Activated CD8-positive, alpha-beta T cell treated with anti-CD3 and anti-CD28 coated beads for 36 hours (primary cell): Measurements from ENCODE around the gene GNAL. TPM values are rescaled to one million over a fixed set of nuclear protein-coding genes. Genes with fewer than 3 reads are reported as not detected.

Experiments
- ATAC-seq: fragments of 200-7000 bp; cut with Tn5 transposase; one replicate; pipeline ENCODE4 v1.10.0; 2021; ENCODE audit warnings: mild to moderate bottlenecking, moderate library complexity
- CTCF ChIA-PET: fragments of 350-600 bp; sonication (Branson Sonifier 250); formaldehyde crosslinking; loops from one replicate; lab custom pipeline; 2021; ENCODE audit warnings: antibody characterized with exemption; lab: Charles Lee
- POLR2A ChIA-PET: fragments of 350-600 bp; sonication (Branson Sonifier 250); formaldehyde crosslinking; loops from one replicate; lab custom pipeline; 2021; ENCODE audit warnings: antibody characterized with exemption; lab: Charles Lee
- DNase-seq: peaks from one replicate; pipeline ENCODE4 v3.0.0-alpha.2; 2020
- H3K27ac Mint-ChIP-seq: one replicate; pipeline ENCODE4 v1.8.0; 2021; ENCODE audit warnings: mild to moderate bottlenecking, mixed read lengths
- H3K27me3 Mint-ChIP-seq: one replicate; pipeline ENCODE4 v1.8.0; 2021; ENCODE audit warnings: mixed read lengths
- H3K36me3 Mint-ChIP-seq: one replicate; pipeline ENCODE4 v1.8.0; 2021; ENCODE audit warnings: low read depth, mixed read lengths
- H3K4me1 Mint-ChIP-seq: one replicate; pipeline ENCODE4 v1.8.0; 2021; ENCODE audit warnings: low read depth, mixed read lengths
- H3K4me3 Mint-ChIP-seq: one replicate; pipeline ENCODE4 v1.8.0; 2021; ENCODE audit warnings: mild to moderate bottlenecking, moderate library complexity, mixed read lengths
- H3K9me3 Mint-ChIP-seq: one replicate; pipeline ENCODE4 v1.8.0; 2021; ENCODE audit warnings: mixed read lengths
- intact Hi-C: fragments of 100-400 bp; cut with micrococcal nuclease; formaldehyde crosslinking; loops from one replicate; pipeline ENCODE4 v1.10.0; 2022
- total RNA-seq, 2 experiments: library from RNA; stranded (reverse); gene quantifications; one replicate each; pipeline ENCODE4 v1.2.3, GENCODE V29; 2021
- TF ChIP-seq, protein P1 (sequence below): fragments of 200-600 bp; IDR thresholded peaks from one replicate; pipeline ENCODE4 v1.8.0; 2022; ENCODE audit warnings: antibody characterized with exemption, mild to moderate bottlenecking

Gene GNAL
- total RNA-seq, 2 experiments from 2014 or later, result 0.11 TPM; not detected in 1

DNA sequence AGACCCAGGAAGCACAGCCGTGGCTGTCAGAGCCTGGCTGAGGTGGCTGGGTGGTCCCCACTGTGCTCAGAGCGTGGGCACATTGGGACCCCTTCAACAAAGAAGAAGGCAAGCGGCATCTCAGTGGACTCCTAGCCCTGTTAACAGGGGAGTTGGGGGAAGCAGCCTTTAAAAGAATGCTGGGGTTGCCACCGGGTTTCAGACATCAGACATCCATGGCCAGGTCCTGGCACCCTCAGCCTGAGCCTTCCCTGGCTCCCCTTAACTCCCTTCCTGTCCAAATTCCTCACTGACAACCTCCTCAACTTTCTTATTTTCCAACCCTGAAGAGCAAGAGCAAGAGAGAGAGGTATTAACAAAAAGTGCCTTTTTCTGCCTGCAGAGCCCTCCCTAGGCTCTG lies 24.8 kb upstream of the GNAL start:
- H3K4me3 Mint-ChIP-seq, result no peak overlapping the region
- TF ChIP-seq, protein P1, sequence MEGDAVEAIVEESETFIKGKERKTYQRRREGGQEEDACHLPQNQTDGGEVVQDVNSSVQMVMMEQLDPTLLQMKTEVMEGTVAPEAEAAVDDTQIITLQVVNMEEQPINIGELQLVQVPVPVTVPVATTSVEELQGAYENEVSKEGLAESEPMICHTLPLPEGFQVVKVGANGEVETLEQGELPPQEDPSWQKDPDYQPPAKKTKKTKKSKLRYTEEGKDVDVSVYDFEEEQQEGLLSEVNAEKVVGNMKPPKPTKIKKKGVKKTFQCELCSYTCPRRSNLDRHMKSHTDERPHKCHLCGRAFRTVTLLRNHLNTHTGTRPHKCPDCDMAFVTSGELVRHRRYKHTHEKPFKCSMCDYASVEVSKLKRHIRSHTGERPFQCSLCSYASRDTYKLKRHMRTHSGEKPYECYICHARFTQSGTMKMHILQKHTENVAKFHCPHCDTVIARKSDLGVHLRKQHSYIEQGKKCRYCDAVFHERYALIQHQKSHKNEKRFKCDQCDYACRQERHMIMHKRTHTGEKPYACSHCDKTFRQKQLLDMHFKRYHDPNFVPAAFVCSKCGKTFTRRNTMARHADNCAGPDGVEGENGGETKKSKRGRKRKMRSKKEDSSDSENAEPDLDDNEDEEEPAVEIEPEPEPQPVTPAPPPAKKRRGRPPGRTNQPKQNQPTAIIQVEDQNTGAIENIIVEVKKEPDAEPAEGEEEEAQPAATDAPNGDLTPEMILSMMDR, result no peak
- H3K4me1 Mint-ChIP-seq, result no peaks in the 10 kb centered on the region
- ChIA-PET POLR2A (no interaction called here), CTCF (no interaction called here)
- H3K9me3 Mint-ChIP-seq, result no peaks in the 10 kb centered on the region
- no peak for ATAC-seq
- H3K27ac Mint-ChIP-seq, result no peak overlapping the region
- intact Hi-C loops, result no loop called here
- no peaks in the 10 kb centered on the region for H3K36me3 Mint-ChIP-seq
- DNase-seq, result no peak
- H3K27me3 Mint-ChIP-seq, result peaks cover 2% of the 10 kb centered on the region

DNA sequence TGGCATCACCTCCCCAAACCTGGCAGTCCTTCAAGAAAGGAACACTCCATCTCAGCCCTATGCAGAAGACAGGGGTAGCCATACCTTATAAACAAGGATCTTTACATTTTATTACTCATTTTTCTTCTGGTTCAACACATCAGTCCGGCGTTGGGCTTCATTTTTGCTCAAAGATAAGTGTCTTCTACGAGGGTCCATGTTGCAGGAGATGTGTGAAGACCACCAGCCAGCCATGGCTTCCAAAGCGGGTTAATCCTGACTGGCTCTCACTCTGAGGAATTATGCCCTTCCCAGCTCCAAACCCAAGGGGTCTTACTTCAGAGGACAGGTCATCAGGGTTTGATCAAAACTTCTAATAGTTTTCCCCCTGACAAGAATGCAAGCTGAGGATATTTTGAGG lies 23.9 kb upstream of the GNAL start:
- Mint-ChIP-seq H3K9me3 (no peaks in the 10 kb centered on the region), H3K27ac (no peak overlapping the region), H3K36me3 (no peaks in the 10 kb centered on the region), H3K4me1 (no peaks in the 10 kb centered on the region), H3K27me3 (peaks cover 2% of the 10 kb centered on the region), H3K4me3 (no peak overlapping the region)
- ATAC-seq, result no peak
- ChIA-PET POLR2A (no interaction called here), CTCF (interaction anchor here (4.1 kb wide), 1 partner anchor 10 kb away, joined by 25 read pairs; no protein-coding TSS in a partner anchor)
- intact Hi-C loops, result no loop called here
- TF ChIP-seq, protein P1, result no peak
- no peak for DNase-seq

DNA sequence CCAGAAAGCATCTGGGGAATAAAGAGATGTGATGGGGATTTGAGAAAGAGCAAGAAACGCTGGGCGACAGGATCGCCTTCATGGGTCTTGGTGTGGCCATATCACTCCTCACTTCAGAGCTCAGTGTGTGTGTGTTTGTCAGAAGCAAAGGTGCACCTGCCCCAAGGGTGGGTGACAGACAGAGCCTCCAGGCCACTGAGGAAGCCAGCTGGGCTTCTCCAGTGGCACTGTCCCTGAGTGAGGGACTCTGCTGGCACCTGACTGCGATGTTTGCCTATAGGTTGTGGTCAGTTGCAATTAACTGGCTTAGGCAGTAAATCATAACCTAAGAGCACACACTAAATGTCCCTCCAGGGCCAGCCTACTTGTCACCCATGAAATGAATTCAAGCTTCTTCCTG lies 23.5 kb upstream of the GNAL start:
- no peak for DNase-seq
- H3K36me3 Mint-ChIP-seq, result no peaks in the 10 kb centered on the region
- H3K9me3 Mint-ChIP-seq, result no peaks in the 10 kb centered on the region
- no peaks in the 10 kb centered on the region for H3K4me1 Mint-ChIP-seq
- CTCF ChIA-PET, result interaction anchor here (4.1 kb wide), 1 partner anchor 10 kb away, joined by 25 read pairs; no protein-coding TSS in a partner anchor
- intact Hi-C loops, result no loop called here
- H3K27me3 Mint-ChIP-seq, result peaks cover 2% of the 10 kb centered on the region
- POLR2A ChIA-PET, result no interaction called here
- H3K4me3 Mint-ChIP-seq, result no peak overlapping the region
- no peak for ATAC-seq
- TF ChIP-seq, protein P1, result no peak
- no peak overlapping the region for H3K27ac Mint-ChIP-seq

DNA sequence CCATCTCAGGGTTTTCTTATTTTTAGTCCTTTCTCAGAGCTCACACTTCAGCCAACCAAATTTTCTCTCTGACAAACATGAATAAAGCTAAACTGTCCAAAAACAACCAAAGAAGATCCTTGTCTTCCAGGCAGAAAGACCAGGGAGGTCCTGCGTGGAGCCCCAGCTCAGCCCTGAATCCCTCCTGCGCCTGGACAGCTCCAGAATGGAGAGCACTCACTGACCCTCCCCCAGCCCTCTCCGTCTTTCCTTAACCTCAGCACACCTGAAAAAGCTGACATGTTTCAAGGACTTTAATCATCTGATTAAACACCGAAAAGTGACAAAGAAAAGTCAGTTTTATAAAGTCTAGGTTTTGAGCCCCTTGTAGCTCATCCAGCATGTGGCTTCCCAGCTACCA lies 22.9 kb upstream of the GNAL start:
- DNase-seq (no peak), ATAC-seq (no peak)
- Mint-ChIP-seq H3K4me1 (no peaks in the 10 kb centered on the region), H3K9me3 (no peaks in the 10 kb centered on the region), H3K27me3 (no peaks in the 10 kb centered on the region), H3K36me3 (no peaks in the 10 kb centered on the region), H3K4me3 (no peak overlapping the region), H3K27ac (no peak overlapping the region)
- ChIA-PET POLR2A (no interaction called here), CTCF (interaction anchor here (4.1 kb wide), 1 partner anchor 11 kb away, joined by 25 read pairs; no protein-coding TSS in a partner anchor)
- intact Hi-C loops, result no loop called here
- TF ChIP-seq, protein P1, result no peak

DNA sequence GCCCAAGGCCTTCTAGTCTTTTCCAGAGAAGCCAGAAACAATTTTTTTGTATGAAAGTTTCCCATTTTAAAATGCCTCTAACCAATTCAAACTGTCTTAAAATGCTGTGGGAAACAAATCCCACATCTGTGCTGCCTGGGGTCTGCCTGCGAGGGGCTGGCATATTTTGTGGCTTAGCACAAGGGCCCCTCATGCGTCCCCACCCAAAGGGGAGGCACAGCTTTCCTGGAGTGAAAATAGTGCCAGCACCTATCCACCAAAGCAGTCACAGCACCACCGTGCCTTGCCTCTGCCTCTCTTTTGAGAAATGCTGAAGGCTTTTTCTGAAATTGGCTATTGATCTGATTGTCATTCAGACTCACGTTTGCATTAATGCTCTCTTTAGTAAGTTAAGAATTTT lies 22.2 kb upstream of the GNAL start:
- no peak overlapping the region for H3K4me3 Mint-ChIP-seq
- no peak overlapping the region for H3K27ac Mint-ChIP-seq
- H3K36me3 Mint-ChIP-seq, result no peaks in the 10 kb centered on the region
- DNase-seq (no peak), ATAC-seq (no peak)
- intact Hi-C loops, result no loop called here
- no peaks in the 10 kb centered on the region for H3K9me3 Mint-ChIP-seq
- H3K27me3 Mint-ChIP-seq, result no peaks in the 10 kb centered on the region
- POLR2A ChIA-PET, result no interaction called here
- CTCF ChIA-PET, result interaction anchor here (4.1 kb wide), 1 partner anchor 11 kb away, joined by 25 read pairs; no protein-coding TSS in a partner anchor
- TF ChIP-seq, protein P1, result no peak
- no peaks in the 10 kb centered on the region for H3K4me1 Mint-ChIP-seq
